HG03558 (cell line): ENCODE measurements around the gene MAP2K2.

Experiments used
- ATAC-seq: cut with Tn5 transposase; IDR thresholded peaks from one replicate; pipeline ENCODE4 v1.9.1; 2021; ENCODE audit warnings: moderate number of reproducible peaks; ENCODE audit not compliant: unreplicated experiment; ENCODE audit errors: extremely low read depth

Gene MAP2K2

DNA sequence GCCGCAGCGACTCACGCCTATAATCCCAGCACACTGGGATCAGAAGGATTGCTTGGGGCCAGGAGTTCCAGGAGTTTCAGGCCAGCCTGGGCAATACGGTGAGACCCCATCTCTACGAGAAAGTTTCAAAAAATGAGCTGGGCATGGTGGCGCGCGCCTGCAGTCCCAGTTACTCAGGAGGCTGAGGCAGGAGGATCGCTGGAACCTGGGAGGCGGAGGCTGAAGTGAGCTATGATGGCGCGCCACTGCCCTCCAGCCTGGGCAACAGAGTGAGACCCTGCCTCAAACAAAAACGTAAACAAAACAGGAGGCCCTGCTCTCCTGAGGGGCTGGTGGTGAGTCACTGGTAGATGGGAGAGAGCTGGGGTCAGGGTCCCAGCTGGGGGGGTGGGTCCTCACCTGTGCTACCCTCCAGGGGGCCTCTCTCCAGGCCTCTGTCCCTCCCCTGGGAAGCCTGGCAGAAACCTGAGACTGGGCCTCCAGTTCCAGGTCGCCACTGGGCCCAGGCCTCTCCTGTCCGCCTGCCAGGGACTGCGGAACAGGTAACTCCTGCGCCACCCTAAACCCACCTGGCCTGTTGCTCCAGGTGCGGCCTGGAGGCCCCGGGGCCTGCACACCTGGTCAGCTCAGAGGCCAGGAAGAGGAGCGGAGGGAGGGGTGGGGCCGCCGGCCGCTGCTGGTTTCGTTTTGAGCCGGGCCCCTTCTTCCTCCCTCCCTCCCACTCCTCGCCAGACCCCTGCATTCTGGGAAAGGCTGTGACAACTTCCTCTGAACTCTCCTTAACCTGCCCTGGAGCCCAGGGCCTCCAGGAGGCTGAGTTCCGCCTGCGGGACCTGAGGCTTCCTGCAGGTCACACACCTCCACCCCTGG, 40.0 kb downstream of the MAP2K2 start:
- ATAC-seq = no peak

DNA sequence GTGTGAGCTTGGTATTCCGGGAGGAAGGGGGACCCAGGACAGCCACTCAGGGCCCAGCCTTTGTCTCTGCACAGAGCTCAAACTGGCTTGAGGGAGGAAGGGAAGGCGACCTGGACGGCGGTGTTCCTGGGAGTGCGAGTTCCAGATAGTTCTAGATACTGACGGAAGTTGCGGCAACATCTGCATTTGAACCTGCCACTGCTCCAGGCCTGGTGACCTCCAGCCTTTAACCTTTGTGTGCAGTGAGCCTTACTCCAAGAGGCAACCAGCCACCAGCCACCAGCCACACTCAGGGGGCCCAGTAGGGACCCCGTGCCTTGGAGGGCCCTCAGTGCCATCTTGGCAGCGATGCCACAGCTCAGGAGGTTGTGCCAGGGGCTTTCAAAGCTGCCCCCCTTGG, 41.8 kb downstream of the MAP2K2 start:
- ATAC-seq = no peak

DNA sequence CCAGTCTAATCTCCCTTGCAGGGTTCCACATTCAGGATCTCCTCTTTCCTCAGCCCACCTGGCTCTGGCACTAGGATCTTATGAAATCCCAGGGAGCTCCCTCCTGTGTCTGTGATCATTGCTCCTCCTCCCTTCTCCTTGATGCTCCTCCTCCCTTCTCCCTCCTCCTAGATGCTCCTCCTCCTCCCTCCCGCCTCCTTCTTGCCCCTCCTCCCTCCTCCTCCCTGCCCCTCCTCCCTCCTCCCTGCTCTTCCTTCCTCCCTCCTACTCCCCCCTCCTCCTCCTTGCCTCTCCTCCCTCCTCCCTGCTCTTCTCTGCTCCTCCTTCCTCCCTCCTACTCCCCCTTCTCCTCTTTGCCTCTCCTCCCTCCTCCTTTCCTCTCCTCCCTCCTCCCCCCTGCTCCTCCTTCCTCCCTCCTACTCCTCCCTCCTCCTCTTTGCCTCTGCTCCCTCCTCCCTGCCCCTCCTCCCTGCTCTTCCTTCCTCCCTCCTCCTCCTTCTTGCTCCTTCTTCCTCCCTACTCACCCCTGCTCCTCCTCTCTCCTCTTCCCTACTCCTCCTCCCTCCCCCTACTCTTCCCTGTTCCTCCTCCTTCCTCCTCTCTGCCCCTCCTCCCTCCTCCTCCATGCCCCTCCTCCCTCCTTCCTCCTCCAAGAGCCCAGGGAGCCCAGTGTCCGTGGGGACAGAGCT, 42.3 kb downstream of the MAP2K2 start:
- ATAC-seq = no peak

DNA sequence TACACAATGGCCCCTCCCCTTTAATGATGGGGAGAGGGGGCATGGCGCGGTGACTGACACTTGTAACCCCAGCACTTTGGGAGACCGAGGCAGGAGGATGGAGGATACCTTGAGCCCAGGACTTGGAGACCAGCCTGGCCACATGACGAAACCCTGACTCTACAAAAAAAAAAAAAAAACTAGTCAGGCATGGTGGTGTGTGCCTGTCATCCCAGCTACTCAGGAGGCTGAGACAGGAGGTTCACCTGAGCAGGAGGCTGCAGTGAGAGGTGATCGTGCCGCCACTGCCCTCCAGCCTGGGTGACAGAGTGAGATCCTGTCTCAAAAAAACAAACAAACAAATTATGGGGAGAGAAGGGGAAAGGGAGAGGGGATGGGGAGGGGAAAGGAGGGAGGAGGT, 43.4 kb downstream of the MAP2K2 start:
- ATAC-seq = no peak

DNA sequence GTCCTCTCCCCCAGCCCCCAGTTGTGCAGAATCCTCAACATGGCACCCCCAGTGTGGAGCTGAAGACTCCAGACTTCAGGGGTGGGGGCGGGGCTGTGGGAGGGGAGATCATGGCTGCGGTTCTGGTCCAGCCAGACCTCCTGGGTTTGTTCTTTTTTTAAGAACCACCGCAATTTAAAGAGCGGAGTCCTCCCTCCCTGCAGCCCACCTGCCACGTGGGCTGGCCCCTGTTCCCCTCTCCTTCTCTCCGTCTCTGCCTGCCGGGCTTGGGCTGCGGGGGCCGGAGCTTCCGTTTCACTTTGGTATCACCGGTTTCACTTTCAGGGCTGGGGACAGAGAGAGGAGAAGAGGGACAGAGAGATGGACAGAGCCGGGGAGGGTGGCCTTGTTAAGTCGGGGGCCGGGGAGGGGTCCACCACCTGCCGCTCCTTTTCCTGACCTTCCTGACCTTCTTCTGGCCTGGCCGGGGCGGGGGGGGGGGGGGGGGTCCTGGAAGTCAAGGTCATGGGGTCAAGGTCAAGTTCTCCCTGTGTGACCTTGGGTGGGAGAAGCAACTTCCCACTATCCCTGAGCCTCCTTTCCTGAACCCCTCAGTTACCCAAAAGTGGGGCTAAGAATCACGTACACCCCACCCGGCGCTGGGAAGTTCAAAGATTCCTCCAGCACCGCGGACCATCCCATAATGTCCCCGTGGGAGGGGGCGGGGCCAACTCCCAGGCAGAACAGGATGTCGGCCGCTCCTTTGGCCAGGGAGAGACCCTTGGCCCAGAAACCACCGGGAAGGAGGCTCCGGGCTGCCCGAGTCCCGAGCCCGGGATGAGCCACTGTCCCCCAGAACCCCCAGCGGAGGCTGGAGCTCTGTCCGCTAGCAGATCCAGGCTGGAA, 45.9 kb downstream of the MAP2K2 start:
- no peak for ATAC-seq

DNA sequence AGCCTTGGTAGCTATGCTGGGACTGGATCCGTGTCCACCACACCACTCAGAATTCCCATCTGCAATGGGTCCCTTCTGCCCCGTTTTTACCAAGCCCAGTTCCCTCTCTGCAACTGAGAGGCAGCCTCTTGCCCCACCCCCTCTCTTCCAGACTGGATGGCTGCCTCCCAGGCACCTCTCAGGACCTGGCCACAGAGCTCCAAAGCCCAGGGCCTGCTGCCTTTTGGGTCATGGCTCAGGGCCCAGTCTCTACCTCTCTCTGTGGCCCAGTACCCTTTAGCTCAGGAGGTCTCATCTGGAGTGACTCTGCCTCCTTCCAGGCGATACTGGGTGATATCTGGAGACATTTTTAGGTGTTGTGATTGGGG, 46.9 kb downstream of the MAP2K2 start:
- no peak for ATAC-seq

DNA sequence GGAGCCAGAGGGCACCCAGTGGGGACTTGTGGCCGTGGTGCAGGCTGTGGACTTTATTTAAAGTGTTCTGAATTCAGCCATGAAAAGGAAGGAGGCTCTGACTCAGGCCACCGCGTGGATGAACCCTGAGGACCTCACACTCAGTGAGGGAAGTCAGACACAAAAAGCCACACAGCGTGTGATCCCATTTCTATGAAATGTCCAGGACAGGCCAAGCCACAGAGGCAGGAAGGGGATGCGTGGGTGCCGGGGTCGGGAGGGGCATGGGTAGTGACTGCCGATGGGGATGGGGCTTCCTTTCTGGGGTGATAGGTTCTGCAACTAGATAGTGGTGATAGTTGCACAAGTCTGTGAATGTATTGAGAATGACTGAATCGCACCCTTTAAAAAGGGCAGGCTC, 48.5 kb downstream of the MAP2K2 start:
- no peak for ATAC-seq

DNA sequence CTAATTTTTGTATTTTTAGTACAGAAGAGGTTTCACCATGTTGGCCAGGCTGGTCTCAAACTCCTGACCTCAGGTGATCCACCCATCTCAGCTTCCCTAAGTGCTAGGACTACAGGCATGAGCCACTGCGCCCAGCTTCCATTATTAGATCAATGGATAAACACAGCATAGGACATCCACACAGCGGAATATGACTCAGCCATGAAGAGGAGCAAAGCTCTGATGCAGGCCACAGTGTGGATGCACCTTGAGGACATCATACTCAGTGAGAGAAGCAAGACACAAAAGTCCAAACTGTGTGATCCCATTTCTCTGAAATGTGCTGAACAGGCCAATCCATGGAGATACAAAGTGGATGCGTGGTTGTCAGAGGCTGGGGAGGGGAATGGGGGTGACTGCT, 52.3 kb downstream of the MAP2K2 start:
- no peak for ATAC-seq

DNA sequence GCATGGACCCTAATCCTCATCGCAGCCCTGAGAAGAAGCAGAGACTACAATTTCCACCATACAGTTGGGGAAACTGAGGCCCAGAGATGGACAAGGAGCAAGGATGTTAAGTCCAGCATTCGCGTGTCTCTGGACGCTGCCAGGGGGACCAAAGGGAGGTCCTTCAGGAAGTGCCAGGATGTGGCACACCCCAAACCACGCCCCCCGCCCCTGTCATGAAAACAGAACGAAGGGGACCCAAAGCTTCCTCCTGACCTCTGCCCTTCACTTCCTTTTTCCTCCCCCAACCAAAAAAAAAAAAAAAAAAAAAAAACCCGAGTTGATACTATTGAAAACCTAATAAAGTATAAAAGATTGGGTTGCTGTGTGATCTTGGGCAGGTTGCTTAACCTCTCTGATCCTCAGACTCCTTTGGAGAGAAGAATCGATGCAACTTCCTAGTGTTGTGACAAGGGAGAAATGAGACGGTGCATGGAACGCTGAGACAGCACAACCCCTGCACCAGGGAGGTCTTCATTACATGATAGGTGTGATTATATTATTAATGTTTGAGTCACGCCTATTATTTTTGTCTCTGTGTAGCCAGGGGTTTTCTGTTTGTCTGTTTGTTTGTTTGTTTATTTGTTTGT, 54.5 kb downstream of the MAP2K2 start:
- no peak for ATAC-seq

DNA sequence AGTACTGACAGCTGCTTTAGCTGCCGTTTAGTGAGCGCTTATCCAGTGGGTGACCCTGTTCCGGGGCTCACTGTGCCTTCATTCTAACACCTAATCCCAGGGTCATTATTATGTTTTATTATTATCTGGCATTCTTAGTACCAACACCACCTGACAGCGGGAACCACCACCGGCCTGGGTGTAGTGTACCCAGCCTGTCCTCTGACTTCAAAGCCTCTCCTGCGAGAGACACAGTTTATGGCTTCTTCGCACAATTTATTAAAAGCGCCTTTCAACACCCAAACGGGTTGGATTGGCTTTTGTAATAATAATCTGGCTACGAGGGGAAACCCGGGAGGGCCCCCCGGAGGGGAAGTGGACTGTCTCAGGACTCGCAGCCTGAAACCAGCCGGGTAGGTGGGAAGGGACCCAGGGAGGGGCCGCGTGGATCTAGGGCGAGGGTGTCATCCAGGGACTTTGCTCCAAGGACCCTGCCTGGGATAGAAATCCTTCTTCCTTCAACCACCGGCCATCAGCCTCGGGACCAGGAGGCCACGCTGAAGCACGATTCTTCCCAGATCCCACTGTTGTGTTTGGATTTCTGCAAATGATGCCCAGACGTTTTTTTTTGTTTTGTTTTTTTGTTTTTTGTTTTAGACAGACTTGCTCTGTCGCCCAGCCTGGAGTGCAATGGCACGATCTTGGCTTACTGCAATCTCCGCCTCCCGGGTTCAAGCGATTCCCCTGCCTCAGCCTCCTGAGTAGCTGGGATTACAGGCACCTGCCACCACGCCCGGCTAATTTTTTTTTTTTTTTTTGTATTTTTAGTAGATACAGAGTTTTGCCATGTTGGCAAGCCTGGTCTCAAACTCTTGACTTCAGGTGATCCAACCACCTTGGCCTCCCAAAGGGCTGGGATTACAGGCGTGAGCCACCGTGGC, 55.6 kb downstream of the MAP2K2 start:
- no peak for ATAC-seq

DNA sequence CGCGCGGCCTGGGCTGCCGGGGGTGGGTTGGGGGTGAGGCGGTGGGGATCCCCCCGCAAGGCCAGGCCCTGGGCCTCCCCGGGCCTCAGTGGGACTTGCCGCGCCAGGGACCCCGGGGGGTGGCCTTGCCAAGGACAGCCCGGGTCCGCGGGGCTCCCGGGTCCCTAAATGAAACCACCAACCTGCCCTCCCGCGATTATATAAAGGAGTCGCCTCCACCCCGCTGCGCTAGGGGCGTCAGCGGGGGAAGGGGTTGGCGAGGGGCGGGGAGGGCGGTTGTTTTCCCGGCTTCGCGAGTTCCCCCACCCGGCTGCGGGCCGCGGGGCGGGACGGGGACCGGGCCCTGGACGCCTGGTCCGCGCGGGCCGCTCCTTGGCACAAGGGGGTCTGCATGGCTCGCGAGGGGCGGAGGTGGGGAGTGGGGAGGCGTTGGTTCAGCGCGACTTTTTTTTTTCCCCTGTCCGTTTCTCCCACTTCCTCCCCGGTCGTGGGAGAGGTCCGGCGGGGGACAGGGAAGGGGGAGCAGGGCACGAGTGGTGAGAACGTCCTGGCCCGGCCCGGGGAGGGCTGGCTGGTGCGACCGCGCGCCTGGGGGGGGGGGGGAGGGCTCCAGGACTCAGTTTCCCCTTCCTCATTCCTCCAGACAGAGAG, 56.4 kb downstream of the MAP2K2 start:
- no peak for ATAC-seq

DNA sequence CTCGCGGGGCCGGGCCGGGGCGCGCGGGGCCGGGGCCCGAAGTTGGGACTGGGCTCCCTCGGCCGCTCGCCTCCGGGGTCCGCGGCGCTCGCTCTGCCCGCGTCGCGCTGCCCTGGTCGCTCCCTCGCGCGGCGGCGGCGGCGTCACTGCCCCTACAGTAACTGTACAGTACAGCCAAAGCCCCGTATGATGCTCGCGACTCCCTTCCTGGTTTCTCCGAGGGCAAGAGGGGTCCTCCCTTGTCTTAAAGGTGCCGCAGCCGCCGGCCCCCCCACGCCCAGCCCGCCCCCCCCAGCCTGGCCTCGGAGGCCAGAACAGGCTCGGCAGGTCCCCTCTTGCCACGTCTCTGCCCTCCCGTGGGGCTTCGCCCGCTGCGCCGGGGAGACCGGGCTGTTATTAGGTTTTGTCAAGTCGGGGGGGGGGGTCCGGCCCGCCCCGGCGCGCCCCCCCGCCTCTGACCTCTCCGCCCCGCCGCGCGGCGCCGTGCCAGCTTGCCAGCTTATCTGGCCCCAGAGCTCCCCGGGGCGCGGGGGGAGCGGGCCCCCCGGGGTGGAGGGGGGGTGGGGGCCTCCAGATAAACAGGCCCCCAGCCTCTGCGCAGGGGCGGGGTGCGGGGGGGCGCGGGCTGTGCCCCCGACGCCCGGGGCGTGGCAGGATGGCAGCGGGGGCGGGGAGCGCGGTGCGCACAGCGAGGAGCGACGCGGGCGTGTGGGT, 57.1 kb downstream of the MAP2K2 start, which contains the start of gene ZBTB7A:
ZBTB7A (minus strand) TSS at position 218 of the 714 bp plus-strand sequence. CDS start 11,667 bp downstream, outside the sequence.
- ATAC-seq = no peak

DNA sequence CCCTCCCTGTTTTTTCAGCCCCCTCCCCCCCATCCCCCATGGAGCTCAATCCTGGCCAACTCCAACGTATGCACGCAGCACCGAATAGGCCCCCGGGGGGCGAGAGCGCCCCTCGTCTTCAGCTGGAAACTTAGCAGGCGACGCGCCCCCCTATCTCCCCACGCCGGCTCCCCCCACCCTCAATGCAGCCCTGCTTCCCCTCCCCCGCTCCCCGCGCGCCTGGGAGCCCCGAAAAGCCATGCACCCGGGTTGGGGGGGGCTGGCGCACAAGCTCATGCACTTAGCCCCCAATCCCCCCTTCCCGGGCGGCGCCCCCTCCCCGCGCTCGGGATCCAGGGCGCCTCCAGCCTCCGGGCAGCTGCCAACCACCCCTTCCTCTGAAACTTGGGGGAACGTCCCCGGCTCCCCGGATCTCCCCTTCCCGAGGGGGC, 57.7 kb downstream of the MAP2K2 start:
- no peak for ATAC-seq

DNA sequence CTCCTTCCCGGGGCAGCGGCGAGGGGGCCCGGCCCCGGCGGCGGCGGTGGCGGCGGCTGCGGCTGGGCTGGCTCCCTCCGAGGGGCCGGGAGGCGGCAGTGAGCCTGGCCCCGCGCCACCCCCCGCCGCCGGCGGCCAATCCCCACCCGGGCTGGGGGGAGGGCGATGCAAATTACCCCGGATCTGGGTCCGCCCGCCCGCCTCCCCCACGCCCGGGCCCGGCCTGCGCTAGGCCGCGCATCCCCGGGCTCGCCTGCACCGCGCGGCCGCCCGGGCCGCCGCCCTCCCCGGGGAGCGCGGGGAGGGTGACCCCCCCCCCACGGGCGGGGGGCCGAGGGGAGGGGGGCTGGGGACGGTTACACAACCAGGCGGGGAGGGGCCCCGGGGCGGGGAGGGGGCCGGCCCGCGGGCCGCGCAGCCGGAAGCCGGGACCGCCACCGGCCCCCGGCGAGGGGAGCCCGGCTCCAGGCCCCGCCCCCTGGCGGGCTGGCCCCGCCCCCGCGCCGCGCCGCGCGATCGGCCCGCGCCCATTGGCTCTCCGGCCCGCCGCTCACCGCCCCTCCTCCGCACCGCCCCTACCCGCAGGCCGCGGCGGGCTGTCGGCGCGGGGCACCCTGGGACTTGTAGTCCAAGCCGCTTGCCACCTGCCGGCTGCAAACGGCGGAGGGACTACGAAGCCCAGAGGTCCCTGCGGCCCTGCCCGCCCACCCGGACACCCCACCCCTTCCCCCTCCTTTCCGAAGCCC, 58.3 kb downstream of the MAP2K2 start:
- ATAC-seq = peak; percentile 45

DNA sequence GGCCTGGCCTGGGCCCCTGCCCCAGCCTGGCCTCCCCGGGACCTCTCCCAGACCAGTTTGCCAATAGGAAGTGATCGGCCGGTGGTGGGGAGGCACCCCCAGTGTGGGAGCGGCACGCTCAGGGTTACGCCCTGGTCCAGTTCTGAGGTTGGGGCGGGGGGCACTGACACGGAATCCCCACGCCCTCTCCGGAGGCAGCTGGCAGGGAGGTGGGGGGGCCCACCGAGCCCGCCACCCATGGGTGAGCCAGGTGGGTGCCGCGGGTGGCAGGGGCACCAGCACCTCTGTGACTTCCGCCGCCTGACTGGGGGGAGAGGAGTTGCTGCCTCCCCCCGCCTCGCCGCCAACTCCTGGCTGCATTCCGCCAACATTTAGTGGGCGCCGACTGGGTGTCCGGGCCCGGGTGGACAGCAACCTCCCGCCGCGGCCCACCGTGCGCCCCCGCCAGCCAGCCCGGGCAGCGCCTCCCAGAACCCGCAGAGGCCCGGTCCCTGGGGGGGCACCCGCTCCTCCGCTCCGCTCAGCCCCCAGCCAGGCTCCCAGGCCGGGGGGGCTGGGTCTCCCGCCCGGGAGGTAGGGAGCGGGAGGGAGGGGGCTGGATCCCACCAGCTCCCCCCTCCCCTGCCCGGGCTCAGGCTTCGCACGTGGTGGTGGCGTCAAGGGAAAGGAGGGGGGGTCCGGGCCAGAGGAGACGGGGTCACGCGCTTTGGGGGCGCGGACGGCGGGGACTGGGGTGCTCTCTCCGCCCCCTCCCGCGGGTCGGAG, 59.2 kb downstream of the MAP2K2 start:
- no peak for ATAC-seq

DNA sequence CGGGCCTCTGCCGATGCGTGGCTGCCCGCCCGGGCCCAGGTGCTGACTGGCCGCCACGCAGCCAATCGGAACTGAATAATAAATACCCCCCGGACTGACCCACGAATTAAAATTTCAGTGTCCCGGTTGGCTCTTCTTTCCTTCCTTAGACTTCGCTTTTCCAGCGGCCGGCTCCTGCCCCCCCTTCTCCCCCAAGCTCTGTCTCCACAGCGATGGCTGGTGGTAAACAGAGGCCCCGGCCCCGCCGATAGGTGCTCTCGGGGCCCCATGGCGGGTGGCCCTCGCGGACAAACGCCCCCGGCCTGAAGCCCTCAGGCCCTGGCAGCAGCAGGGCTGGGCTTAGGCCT, 59.8 kb downstream of the MAP2K2 start:
- no peak for ATAC-seq
